Measurements from ENCODE around the gene TMEM163. TPM values are rescaled to one million over a fixed set of nuclear protein-coding genes. Genes with fewer than 3 reads are reported as not detected.
"Not testable (repeated sequence)": the region's sequence is repeated elsewhere in the genome, so short reads cannot be mapped to it uniquely, and the experiment has no call there.

Gene TMEM163
- polyA plus RNA-seq, 1 donor: 0.39 TPM

GRCh38 chr2:134724341-134724740, 5.5 kb upstream of the TMEM163 start:
- Histone ChIP-seq H3K4me3 (ENCODE audit: low read length) (no peak overlapping the region), H3K4me1 (ENCODE audit: control insufficient read depth, insufficient read depth, low read length) (no peaks in the 10 kb centered on the region), H3K9me3 (ENCODE audit: control insufficient read depth, low read depth, low read length) (no peaks in the 10 kb centered on the region), H3K27me3 (ENCODE audit: control insufficient read depth, insufficient read depth, low read length) (peaks cover 33% of the 10 kb centered on the region), H3K27ac (ENCODE audit: low read length) (no peak overlapping the region), H3K36me3 (ENCODE audit: control insufficient read depth, insufficient read depth, low read length) (no peaks in the 10 kb centered on the region)
- no CpG with 5 or more reads among the region's 1 CpG for WGBS (ENCODE audit: insufficient coverage, low lambda C conversion rate)
- DNase-seq: no peak

DNA sequence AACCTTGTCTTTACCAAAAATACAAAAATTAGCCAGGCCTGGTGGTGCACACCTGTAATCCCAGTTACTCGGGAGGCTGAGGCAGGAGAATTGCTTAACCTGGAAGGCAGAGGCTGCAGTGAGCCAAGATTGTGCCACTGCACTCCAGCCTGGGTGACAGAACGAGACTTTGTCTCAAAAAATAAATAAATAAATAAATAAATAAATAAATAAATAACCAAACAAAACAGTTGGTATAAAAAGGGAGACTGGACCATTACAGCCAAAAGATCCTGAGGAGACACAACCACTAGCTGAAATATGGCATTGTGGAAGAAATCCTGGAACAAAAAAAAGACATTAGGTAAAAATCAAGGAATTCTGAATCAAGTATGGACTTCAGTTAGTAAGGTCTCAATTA, 4.9 kb upstream of the TMEM163 start:
- not testable (repeated sequence) for H3K36me3 ChIP-seq (ENCODE audit: control insufficient read depth, insufficient read depth, low read length); H3K4me3 ChIP-seq (ENCODE audit: low read length); DNase-seq; H3K9me3 ChIP-seq (ENCODE audit: control insufficient read depth, low read depth, low read length); H3K4me1 ChIP-seq (ENCODE audit: control insufficient read depth, insufficient read depth, low read length); H3K27ac ChIP-seq (ENCODE audit: low read length)
- H3K27me3 ChIP-seq (ENCODE audit: control insufficient read depth, insufficient read depth, low read length): peaks cover 36% of the 10 kb centered on the region
- WGBS (ENCODE audit: insufficient coverage, low lambda C conversion rate): no CpG with 5 or more reads among the region's 2 CpGs

DNA sequence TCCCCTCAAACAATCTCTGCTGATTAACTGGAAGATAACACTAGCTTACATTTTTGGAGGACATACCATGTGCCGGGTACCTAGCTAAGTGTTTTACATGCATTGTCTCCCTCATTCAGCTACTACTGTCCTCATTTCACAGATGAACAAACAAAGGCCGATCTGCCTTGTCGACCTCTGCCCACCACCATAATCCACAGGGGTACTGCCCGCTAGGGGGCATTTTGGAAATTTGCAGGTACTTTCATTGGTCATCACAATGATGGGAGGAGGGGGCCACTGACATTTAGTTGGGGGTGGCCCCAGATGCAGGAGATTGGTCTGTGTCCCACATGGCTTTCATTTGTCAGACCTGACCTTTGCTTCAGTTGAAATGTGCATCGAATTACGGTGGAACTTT, 3.9 kb upstream of the TMEM163 start:
- H3K36me3 ChIP-seq (ENCODE audit: control insufficient read depth, insufficient read depth, low read length): no peaks in the 10 kb centered on the region
- H3K4me3 ChIP-seq (ENCODE audit: low read length): no peak overlapping the region
- peaks cover 43% of the 10 kb centered on the region for H3K27me3 ChIP-seq (ENCODE audit: control insufficient read depth, insufficient read depth, low read length)
- H3K9me3 ChIP-seq (ENCODE audit: control insufficient read depth, low read depth, low read length): no peaks in the 10 kb centered on the region
- no CpG with 5 or more reads among the region's 6 CpGs for WGBS (ENCODE audit: insufficient coverage, low lambda C conversion rate)
- no peak overlapping the region for H3K27ac ChIP-seq (ENCODE audit: low read length)
- DNase-seq: no peak
- peaks cover 2% of the 10 kb centered on the region for H3K4me1 ChIP-seq (ENCODE audit: control insufficient read depth, insufficient read depth, low read length)

DNA sequence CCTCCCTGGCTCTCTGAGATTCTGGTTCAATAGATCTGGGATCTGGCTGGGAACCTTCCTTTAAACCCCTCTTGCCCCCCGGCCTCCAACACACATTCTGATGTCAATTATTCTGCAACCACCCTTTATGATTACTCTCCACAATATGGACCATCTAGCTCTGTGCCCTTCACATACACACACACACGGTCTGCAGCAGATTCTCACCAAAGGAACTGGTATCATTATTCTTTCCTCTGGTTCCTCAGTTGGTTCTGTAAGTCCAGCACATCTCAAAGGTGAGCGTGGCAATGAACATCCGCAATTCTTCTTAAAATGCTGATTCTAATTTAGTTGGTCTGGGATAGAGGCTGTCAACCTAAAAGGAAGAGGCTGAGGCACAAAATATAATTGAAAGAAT, 2.8 kb upstream of the TMEM163 start:
- H3K9me3 ChIP-seq (ENCODE audit: control insufficient read depth, low read depth, low read length): no peaks in the 10 kb centered on the region
- no peak overlapping the region for H3K27ac ChIP-seq (ENCODE audit: low read length)
- H3K4me1 ChIP-seq (ENCODE audit: control insufficient read depth, insufficient read depth, low read length): peaks cover 5% of the 10 kb centered on the region
- H3K36me3 ChIP-seq (ENCODE audit: control insufficient read depth, insufficient read depth, low read length): no peaks in the 10 kb centered on the region
- 100% methylated on average over 2 of the region's 4 CpGs for WGBS (ENCODE audit: insufficient coverage, low lambda C conversion rate)
- no peak for DNase-seq
- no peak overlapping the region for H3K4me3 ChIP-seq (ENCODE audit: low read length)
- peaks cover 54% of the 10 kb centered on the region for H3K27me3 ChIP-seq (ENCODE audit: control insufficient read depth, insufficient read depth, low read length)

GRCh38 chr2:134718023-134718816, 580 bp downstream of the TMEM163 start:
- Histone ChIP-seq H3K4me1 (ENCODE audit: control insufficient read depth, insufficient read depth, low read length) (peaks cover 5% of the 10 kb centered on the region), H3K27me3 (ENCODE audit: control insufficient read depth, insufficient read depth, low read length) (peaks cover 79% of the 10 kb centered on the region), H3K27ac (ENCODE audit: low read length) (no peak overlapping the region), H3K4me3 (ENCODE audit: low read length) (no peak overlapping the region), H3K9me3 (ENCODE audit: control insufficient read depth, low read depth, low read length) (no peaks in the 10 kb centered on the region), H3K36me3 (ENCODE audit: control insufficient read depth, insufficient read depth, low read length) (no peaks in the 10 kb centered on the region)
- WGBS (ENCODE audit: insufficient coverage, low lambda C conversion rate): no CpG with 5 or more reads among the region's 91 CpGs
- DNase-seq: no peak

GRCh38 chr2:134717286-134718022, 1.3 kb downstream of the TMEM163 start:
- DNase-seq: no peak

GRCh38 chr2:134716721-134717243, 2.0 kb downstream of the TMEM163 start:
- WGBS (ENCODE audit: insufficient coverage, low lambda C conversion rate): 43% methylated on average over 1 of the region's 8 CpGs
- no peak overlapping the region for H3K4me3 ChIP-seq (ENCODE audit: low read length)
- H3K27me3 ChIP-seq (ENCODE audit: control insufficient read depth, insufficient read depth, low read length): peaks cover 80% of the 10 kb centered on the region
- no peaks in the 10 kb centered on the region for H3K9me3 ChIP-seq (ENCODE audit: control insufficient read depth, low read depth, low read length)
- H3K4me1 ChIP-seq (ENCODE audit: control insufficient read depth, insufficient read depth, low read length): peaks cover 5% of the 10 kb centered on the region
- H3K27ac ChIP-seq (ENCODE audit: low read length): no peak overlapping the region
- DNase-seq: no peak
- H3K36me3 ChIP-seq (ENCODE audit: control insufficient read depth, insufficient read depth, low read length): no peaks in the 10 kb centered on the region

More at GRCh38 chr2:134717286-134718022, 1.3 kb downstream of the TMEM163 start:
- Histone ChIP-seq H3K9me3 (ENCODE audit: control insufficient read depth, low read depth, low read length) (no peaks in the 10 kb centered on the region), H3K4me3 (ENCODE audit: low read length) (no peak overlapping the region), H3K27ac (ENCODE audit: low read length) (no peak overlapping the region), H3K27me3 (ENCODE audit: control insufficient read depth, insufficient read depth, low read length) (peaks cover 82% of the 10 kb centered on the region), H3K4me1 (ENCODE audit: control insufficient read depth, insufficient read depth, low read length) (peaks cover 5% of the 10 kb centered on the region), H3K36me3 (ENCODE audit: control insufficient read depth, insufficient read depth, low read length) (no peaks in the 10 kb centered on the region)
- WGBS (ENCODE audit: insufficient coverage, low lambda C conversion rate): 40% methylated on average over 2 of the region's 24 CpGs

- Histone ChIP-seq H3K9me3 (ENCODE audit: control insufficient read depth, low read depth, low read length) (no peaks in the 10 kb centered on the region), H3K4me3 (ENCODE audit: low read length) (no peak overlapping the region), H3K27ac (ENCODE audit: low read length) (no peak overlapping the region), H3K36me3 (ENCODE audit: control insufficient read depth, insufficient read depth, low read length) (no peaks in the 10 kb centered on the region), H3K4me1 (ENCODE audit: control insufficient read depth, insufficient read depth, low read length) (peaks cover 5% of the 10 kb centered on the region), H3K27me3 (ENCODE audit: control insufficient read depth, insufficient read depth, low read length) (peaks cover 76% of the 10 kb centered on the region)
- WGBS (ENCODE audit: insufficient coverage, low lambda C conversion rate): 67% methylated on average over 1 of the region's 4 CpGs
- DNase-seq: no peak
These were observed 2.7 kb downstream of the TMEM163 start for GRCh38 chr2:134715932-134716643.

DNA sequence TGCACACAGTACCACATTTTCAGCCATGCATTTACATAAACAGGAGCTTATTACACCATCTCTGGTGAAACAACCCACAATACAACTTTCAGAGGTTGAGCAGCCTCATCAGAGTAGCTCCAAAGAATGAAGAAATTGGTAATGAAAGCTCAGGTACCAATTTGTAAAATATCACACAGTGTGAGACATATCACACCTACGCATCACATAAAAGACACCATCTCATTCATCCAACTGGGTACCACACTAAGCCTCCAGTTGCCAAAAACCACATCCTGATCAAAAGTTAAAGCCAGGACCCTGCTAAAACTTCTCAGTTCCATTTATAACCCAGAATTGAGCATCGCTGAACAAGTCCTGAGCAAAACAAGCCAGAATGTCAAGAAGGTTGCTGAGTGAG, 4.6 kb downstream of the TMEM163 start:
- WGBS (ENCODE audit: insufficient coverage, low lambda C conversion rate): no CpG with 5 or more reads among the region's 2 CpGs

GRCh38 chr2:134713606-134714005, 5.2 kb downstream of the TMEM163 start:
- Histone ChIP-seq H3K36me3 (ENCODE audit: control insufficient read depth, insufficient read depth, low read length) (no peaks in the 10 kb centered on the region), H3K27me3 (ENCODE audit: control insufficient read depth, insufficient read depth, low read length) (peaks cover 61% of the 10 kb centered on the region), H3K4me1 (ENCODE audit: control insufficient read depth, insufficient read depth, low read length) (peaks cover 5% of the 10 kb centered on the region), H3K9me3 (ENCODE audit: control insufficient read depth, low read depth, low read length) (no peaks in the 10 kb centered on the region), H3K27ac (ENCODE audit: low read length) (no peak overlapping the region), H3K4me3 (ENCODE audit: low read length) (no peak overlapping the region)
- no peak for DNase-seq
- WGBS (ENCODE audit: insufficient coverage, low lambda C conversion rate): no CpG with 5 or more reads among the region's 1 CpG

More for the DNA sequence above, 4.6 kb downstream of the TMEM163 start:
- no peak for DNase-seq
- H3K4me1 ChIP-seq (ENCODE audit: control insufficient read depth, insufficient read depth, low read length): peaks cover 5% of the 10 kb centered on the region
- H3K36me3 ChIP-seq (ENCODE audit: control insufficient read depth, insufficient read depth, low read length): no peaks in the 10 kb centered on the region
- no peaks in the 10 kb centered on the region for H3K9me3 ChIP-seq (ENCODE audit: control insufficient read depth, low read depth, low read length)
- H3K27me3 ChIP-seq (ENCODE audit: control insufficient read depth, insufficient read depth, low read length): peaks cover 63% of the 10 kb centered on the region
- no peak overlapping the region for H3K4me3 ChIP-seq (ENCODE audit: low read length)
- H3K27ac ChIP-seq (ENCODE audit: low read length): no peak overlapping the region
